ENCODE data around the gene ARHGAP45. TPM values are rescaled to one million over a fixed set of nuclear protein-coding genes. Genes with fewer than 3 reads are reported as not detected.
A peak's percentile ranks its signal among the peaks of the same experiment; 100 is the strongest.

Gene ARHGAP45
- total RNA-seq, 2 experiments from 2014 or later, result 576 to 581 TPM

DNA sequence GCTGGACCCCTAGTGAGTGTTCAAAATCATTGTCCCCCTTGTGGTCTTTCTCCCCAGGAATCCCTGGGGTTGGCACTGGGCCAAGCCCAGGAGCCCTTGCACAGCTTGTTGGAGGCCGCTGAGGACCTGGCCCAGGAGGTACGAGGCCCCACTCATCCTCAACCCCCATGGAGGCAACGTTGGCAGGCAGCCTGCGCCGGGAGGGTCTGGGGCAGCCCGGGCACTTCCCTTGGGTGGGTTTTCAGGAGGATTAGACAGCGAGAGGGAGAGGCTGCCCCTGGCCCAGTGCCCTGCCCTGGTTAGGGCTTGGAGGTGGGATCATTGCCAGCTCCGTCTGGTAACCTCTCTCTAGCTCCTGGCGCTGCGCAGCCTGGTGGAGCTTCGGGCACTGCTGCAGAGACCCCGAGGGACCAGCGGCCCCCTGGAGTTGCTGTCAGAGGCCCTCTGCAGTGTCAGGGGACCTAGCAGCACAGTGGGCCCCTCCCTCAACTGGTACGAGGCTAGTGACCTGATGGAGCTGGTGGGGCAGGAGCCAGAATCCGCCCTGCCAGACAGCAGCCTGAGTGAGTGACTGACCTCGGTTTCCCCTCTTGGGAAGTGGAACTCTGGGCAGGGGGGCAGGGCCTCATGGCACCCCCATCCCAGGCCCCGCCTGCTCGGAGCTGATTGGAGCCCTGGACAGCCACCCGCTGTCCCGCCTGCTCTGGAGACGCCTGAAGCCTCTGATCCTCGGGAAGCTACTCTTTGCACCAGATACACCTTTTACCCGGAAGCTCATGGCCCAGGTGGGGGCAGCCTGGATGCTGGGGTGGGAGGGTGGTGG, 24.1 kb upstream of the ARHGAP45 start:
- no peak overlapping the region for H3K27ac Mint-ChIP-seq
- H3K27me3 Mint-ChIP-seq, result no peaks in the 10 kb centered on the region
- H3K36me3 Mint-ChIP-seq, result peaks cover 15% of the 10 kb centered on the region
- H3K4me3 Mint-ChIP-seq, result no peak overlapping the region
- H3K9me3 Mint-ChIP-seq, result peaks cover 1% of the 10 kb centered on the region
- DNase-seq, result no peak
- peaks cover 22% of the 10 kb centered on the region for H3K4me1 Mint-ChIP-seq
- ATAC-seq (ENCODE audit: low read depth), result no peak
- POLR2A ChIA-PET, result interaction anchor here (0.7 to 7.7 kb wide), 5 partner anchors 12 to 226 kb away, joined by 3 to 80 read pairs (median 3); partner anchors contain the start of genes ARHGAP45 and CIRBP

GRCh38 chr19:1045247-1045603, 21.7 kb upstream of the ARHGAP45 start:
- no peak overlapping the region for H3K27ac Mint-ChIP-seq
- POLR2A ChIA-PET, result no interaction called here
- peaks cover 1% of the 10 kb centered on the region for H3K9me3 Mint-ChIP-seq
- no peak overlapping the region for H3K4me3 Mint-ChIP-seq
- no peak for DNase-seq
- H3K36me3 Mint-ChIP-seq, result peaks cover 10% of the 10 kb centered on the region
- peak; percentile 31 for ATAC-seq (ENCODE audit: low read depth)
- H3K4me1 Mint-ChIP-seq, result peaks cover 6% of the 10 kb centered on the region
- H3K27me3 Mint-ChIP-seq, result no peaks in the 10 kb centered on the region

GRCh38 chr19:1046117-1046626, 20.8 kb upstream of the ARHGAP45 start:
- H3K4me1 Mint-ChIP-seq, result no peaks in the 10 kb centered on the region
- H3K27me3 Mint-ChIP-seq, result no peaks in the 10 kb centered on the region
- peaks cover 1% of the 10 kb centered on the region for H3K9me3 Mint-ChIP-seq
- no peak overlapping the region for H3K27ac Mint-ChIP-seq
- no peak for ATAC-seq (ENCODE audit: low read depth)
- no peak overlapping the region for H3K4me3 Mint-ChIP-seq
- peaks cover 10% of the 10 kb centered on the region for H3K36me3 Mint-ChIP-seq
- POLR2A ChIA-PET, result no interaction called here
- DNase-seq, result no peak

GRCh38 chr19:1046836-1047695, 19.9 kb upstream of the ARHGAP45 start:
- no peak overlapping the region for H3K27ac Mint-ChIP-seq
- H3K9me3 Mint-ChIP-seq, result peaks cover 1% of the 10 kb centered on the region
- H3K4me1 Mint-ChIP-seq, result peaks cover 3% of the 10 kb centered on the region
- DNase-seq, result no peak
- POLR2A ChIA-PET, result interaction anchor here (1.1 to 1.7 kb wide), 3 partner anchors 7 to 28 kb away, joined by 3 to 14 read pairs (median 10); partner anchors contain the start of gene ABCA7
- H3K36me3 Mint-ChIP-seq, result peaks cover 13% of the 10 kb centered on the region
- H3K4me3 Mint-ChIP-seq, result no peak overlapping the region
- ATAC-seq (ENCODE audit: low read depth), result no peak
- no peaks in the 10 kb centered on the region for H3K27me3 Mint-ChIP-seq

DNA sequence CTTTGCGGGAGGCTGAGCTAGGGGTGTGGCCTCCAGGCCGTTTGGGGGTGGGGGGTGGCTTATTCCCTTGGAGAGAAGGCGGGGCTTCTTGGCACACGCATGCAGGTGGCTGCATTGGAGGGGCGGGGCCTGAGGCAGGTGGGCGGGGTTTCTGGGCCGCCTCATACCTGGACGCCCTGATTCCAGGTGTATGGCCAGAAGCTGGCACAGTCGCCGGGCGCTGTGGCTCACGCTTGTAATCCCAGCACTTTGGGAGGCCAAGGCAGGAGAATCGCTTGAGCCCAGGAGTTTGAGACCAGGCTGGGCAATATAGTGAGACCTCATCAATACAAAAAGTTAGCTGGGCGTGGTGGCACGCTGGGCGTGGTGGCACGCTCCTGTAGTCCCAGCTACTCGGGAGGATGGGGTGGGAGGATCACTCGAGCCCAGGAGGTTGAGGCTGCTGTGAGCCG, 19.2 kb upstream of the ARHGAP45 start:
- peaks cover 13% of the 10 kb centered on the region for H3K36me3 Mint-ChIP-seq
- H3K4me3 Mint-ChIP-seq, result no peak overlapping the region
- peaks cover 1% of the 10 kb centered on the region for H3K9me3 Mint-ChIP-seq
- H3K27me3 Mint-ChIP-seq, result no peaks in the 10 kb centered on the region
- H3K4me1 Mint-ChIP-seq, result peaks cover 4% of the 10 kb centered on the region
- POLR2A ChIA-PET, result interaction anchor here (0.7 to 1.7 kb wide), 6 partner anchors 8 to 38 kb away, joined by 3 to 14 read pairs (median 6); partner anchors contain the start of genes ABCA7 and RNU6-2
- H3K27ac Mint-ChIP-seq, result no peak overlapping the region
- ATAC-seq (ENCODE audit: low read depth) (no peak), DNase-seq (no peak)

- Mint-ChIP-seq H3K4me1 (peaks cover 4% of the 10 kb centered on the region), H3K27me3 (no peaks in the 10 kb centered on the region), H3K9me3 (peaks cover 1% of the 10 kb centered on the region), H3K27ac (no peak overlapping the region), H3K36me3 (peaks cover 15% of the 10 kb centered on the region), H3K4me3 (no peak overlapping the region)
- no peak for ATAC-seq (ENCODE audit: low read depth)
- POLR2A ChIA-PET, result interaction anchor here (1.1 to 1.7 kb wide), 4 partner anchors 9 to 16 kb away, joined by 3 to 14 read pairs (median 8); partner anchors contain the start of gene ABCA7
- no peak for DNase-seq
Measured at GRCh38 chr19:1049106-1049505, 17.9 kb upstream of the ARHGAP45 start.

DNA sequence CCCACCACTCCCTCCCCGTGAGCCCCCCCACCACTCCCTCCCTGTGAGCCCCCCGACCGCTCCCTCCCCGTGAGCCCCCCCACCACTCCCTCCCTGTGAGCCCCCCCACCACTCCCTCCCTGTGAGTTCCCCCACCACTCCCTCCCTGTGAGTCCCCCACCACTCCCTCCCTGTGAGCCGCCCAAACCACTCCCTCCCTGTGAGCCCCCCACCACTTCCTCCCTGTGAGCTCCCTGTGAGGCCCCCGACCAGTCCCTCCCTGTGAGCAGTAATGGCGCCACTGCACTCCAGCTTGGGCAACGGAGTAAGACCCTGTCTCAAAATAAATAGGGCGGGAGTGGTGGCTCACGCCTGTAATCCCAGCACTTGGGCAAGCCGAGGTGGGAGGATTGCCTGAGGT, 17.2 kb upstream of the ARHGAP45 start:
- DNase-seq (no peak), ATAC-seq (ENCODE audit: low read depth) (no peak)
- Mint-ChIP-seq H3K27me3 (no peaks in the 10 kb centered on the region), H3K4me1 (peaks cover 4% of the 10 kb centered on the region), H3K9me3 (peaks cover 1% of the 10 kb centered on the region), H3K4me3 (no peak overlapping the region), H3K27ac (no peak overlapping the region), H3K36me3 (peaks cover 12% of the 10 kb centered on the region)
- POLR2A ChIA-PET, result no interaction called here

DNA sequence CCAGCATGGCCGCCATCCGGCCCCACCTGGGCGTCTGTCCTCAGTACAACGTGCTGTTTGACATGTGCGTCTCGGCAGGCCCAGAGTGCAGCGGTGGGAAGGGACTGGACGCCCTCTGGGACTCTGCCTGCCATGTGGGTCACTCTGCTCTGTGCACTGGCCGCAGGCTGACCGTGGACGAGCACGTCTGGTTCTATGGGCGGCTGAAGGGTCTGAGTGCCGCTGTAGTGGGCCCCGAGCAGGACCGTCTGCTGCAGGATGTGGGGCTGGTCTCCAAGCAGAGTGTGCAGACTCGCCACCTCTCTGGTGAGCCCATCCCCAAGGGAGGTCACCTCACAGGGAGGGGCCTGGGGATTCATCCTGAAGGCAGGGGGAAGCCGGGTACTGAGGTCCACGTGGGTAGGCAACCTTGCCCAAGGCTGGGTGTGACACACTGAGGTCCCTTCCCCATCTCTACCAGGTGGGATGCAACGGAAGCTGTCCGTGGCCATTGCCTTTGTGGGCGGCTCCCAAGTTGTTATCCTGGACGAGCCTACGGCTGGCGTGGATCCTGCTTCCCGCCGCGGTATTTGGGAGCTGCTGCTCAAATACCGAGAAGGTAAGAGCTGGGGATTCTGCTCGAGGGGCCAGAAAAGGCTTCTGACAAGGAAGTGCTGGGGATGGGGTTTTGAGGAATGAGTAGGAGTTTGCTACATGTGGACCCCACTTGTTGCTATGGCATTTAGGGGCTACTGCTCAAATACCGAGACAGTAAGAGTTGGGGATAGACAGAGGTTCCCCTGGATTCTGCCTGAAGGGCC, 15.8 kb upstream of the ARHGAP45 start:
- POLR2A ChIA-PET, result no interaction called here
- Mint-ChIP-seq H3K4me1 (peaks cover 4% of the 10 kb centered on the region), H3K9me3 (peaks cover under 1% of the 10 kb centered on the region), H3K36me3 (peaks cover 13% of the 10 kb centered on the region), H3K27me3 (no peaks in the 10 kb centered on the region), H3K4me3 (no peak overlapping the region), H3K27ac (no peak overlapping the region)
- no peak for DNase-seq
- ATAC-seq (ENCODE audit: low read depth), result no peak

- Mint-ChIP-seq H3K27me3 (no peaks in the 10 kb centered on the region), H3K4me1 (peaks cover 4% of the 10 kb centered on the region), H3K4me3 (no peak overlapping the region), H3K27ac (no peak overlapping the region), H3K9me3 (peaks cover 7% of the 10 kb centered on the region), H3K36me3 (peaks cover 19% of the 10 kb centered on the region)
- POLR2A ChIA-PET, result interaction anchor here (2.4 kb wide), 1 partner anchor 16 kb away, joined by 7 read pairs; the partner anchor contains the start of gene ARHGAP45
- no peak for DNase-seq
- ATAC-seq (ENCODE audit: low read depth), result no peak
Measured at GRCh38 chr19:1051791-1052190, 15.2 kb upstream of the ARHGAP45 start.

DNA sequence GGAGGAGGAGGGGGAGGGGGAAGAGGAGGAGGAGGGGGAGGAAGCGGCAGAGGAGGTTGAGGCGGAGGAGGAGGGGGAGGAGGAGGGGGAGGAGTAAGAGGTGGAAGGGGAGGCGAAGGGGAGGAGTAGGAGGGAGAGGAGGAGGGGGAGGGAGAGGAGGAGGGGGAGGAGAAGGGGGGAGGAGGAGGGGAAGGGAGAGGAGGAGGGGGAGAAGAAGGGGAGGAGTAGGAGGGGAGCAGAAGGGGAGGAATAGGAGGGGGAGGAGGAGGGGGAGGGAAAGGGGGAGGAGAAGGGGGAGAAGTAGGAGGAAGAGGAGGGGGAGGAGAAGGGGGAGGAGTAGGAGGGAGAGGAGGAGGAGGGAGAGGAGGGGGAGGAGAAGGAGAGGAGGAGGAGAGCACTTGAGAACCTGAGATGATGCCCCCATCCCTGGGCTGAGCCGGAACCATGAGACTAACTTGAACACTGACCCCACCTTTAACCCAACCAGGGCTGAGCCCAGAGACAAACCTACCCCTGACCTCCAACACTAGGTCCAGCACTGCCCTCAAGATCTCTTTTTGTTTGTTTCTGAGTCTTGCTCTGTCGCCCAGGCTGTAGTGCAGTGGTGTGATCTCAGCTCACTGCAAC, 14.5 kb upstream of the ARHGAP45 start:
- no peak for ATAC-seq (ENCODE audit: low read depth)
- no peak overlapping the region for H3K27ac Mint-ChIP-seq
- POLR2A ChIA-PET, result interaction anchor here (2.4 kb wide), 1 partner anchor 15 kb away, joined by 7 read pairs; the partner anchor contains the start of gene ARHGAP45

DNA sequence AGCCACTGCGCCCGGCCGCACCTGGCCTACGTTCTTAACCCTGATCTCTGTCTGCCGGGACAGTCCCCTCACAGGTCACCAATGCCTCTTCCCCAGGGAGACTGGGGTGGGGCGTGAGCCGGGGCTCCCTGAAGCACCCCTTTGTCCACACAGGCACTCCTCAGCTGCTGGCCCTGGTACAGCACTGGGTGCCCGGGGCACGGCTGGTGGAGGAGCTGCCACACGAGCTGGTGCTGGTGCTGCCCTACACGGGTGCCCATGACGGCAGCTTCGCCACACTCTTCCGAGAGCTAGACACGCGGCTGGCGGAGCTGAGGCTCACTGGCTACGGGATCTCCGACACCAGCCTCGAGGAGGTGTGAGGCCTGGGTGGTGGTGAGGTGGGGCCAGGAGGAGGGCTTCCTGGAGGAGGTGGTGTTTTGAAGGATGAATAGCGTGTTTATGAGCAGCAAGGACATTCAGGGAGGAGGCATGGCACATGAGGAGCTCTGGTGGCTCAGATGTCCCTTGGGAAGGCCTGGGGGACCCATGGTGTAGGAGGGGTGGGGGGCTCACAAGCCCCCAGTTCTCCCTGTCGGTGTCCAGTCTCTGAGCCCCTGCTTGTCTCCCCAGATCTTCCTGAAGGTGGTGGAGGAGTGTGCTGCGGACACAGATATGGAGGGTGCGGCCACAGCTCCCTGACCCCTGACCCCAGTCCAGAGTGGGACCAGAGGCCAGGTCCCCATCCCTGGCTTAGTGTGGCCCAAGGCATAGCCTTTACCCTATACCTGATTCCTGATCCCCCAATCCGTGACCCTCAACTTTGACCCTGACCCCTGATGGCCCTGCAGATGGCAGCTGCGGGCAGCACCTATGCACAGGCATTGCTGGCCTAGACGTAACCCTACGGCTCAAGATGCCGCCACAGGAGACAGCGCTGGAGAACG, 13.5 kb upstream of the ARHGAP45 start:
- Mint-ChIP-seq H3K36me3 (peaks cover 35% of the 10 kb centered on the region), H3K27ac (no peak overlapping the region), H3K27me3 (no peaks in the 10 kb centered on the region), H3K4me3 (no peak overlapping the region), H3K9me3 (peaks cover 13% of the 10 kb centered on the region), H3K4me1 (peaks cover 4% of the 10 kb centered on the region)
- POLR2A ChIA-PET, result interaction anchor here (2.4 kb wide), 1 partner anchor 14 kb away, joined by 7 read pairs; the partner anchor contains the start of gene ARHGAP45
- no peak for ATAC-seq (ENCODE audit: low read depth)
- DNase-seq, result no peak

More for the DNA sequence above, 14.5 kb upstream of the ARHGAP45 start:
- no peak for DNase-seq
- Mint-ChIP-seq H3K4me1 (peaks cover 4% of the 10 kb centered on the region), H3K27me3 (no peaks in the 10 kb centered on the region), H3K36me3 (peaks cover 26% of the 10 kb centered on the region), H3K9me3 (peaks cover 10% of the 10 kb centered on the region), H3K4me3 (no peak overlapping the region)

All from activated naive CD8-positive, alpha-beta T cell treated with anti-CD3 and anti-CD28 coated beads, Interleukin-2, amount 10 ng/mL, durations not matched to agents 7 days and 5 days (primary cell).